Esophagus muscularis mucosa (tissue), 4 donors: ENCODE results near the gene REXO4.

Experiments
- EP300 ChIP-seq: sonication (generic); formaldehyde crosslinking; IDR thresholded peaks from one replicate; pipeline ENCODE4 v1.6.1; 2017; ENCODE audit warnings: antibody characterized with exemption
- POLR2A ChIP-seq: fragments of 450-650 bp; IDR thresholded peaks from one replicate; pipeline ENCODE4 v1.6.1; 2017; ENCODE audit warnings: antibody characterized with exemption, moderate library complexity, mild to moderate bottlenecking, low read depth
- POLR2AphosphoS5 ChIP-seq, 2 donors: sonication (generic); formaldehyde crosslinking; IDR thresholded peaks; one replicate each; pipeline ENCODE4 v1.6.1; 2017; ENCODE audit warnings: antibody characterized with exemption in 2 of 2
- TF ChIP-seq, protein P1 (sequence below), 3 experiments: fragments of 200-600 bp in 2 of 3; fragments of 450-650 bp in 1 of 3; sonication (generic) in 2 of 3; IDR thresholded peaks; one replicate each; pipeline ENCODE4 v1.5.1; 2017 to 2019; ENCODE audit warnings: antibody characterized with exemption in 3 of 3, mild to moderate bottlenecking in 2 of 3, moderate library complexity in 1 of 3

DNA sequence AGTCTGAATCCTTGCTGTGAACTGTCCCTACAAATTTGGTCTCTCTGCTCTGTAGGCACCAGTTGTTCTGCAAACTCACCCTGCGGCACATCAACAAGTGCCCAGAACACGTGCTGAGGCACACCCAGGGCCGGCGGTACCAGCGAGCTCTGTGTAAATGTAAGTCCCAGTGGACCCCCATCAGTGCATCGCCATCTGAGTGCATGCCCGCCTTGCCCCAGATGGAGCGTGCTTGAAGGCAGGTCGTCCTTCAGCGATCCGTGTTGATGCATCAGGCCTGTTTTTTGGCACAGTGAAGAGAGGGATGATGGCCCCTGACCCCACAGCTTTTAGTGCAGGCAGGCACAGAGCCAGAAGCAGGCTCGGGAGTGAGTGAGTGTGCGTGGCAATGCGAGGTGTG, 60.2 kb downstream of the REXO4 start:
- TF ChIP-seq, protein P1, sequence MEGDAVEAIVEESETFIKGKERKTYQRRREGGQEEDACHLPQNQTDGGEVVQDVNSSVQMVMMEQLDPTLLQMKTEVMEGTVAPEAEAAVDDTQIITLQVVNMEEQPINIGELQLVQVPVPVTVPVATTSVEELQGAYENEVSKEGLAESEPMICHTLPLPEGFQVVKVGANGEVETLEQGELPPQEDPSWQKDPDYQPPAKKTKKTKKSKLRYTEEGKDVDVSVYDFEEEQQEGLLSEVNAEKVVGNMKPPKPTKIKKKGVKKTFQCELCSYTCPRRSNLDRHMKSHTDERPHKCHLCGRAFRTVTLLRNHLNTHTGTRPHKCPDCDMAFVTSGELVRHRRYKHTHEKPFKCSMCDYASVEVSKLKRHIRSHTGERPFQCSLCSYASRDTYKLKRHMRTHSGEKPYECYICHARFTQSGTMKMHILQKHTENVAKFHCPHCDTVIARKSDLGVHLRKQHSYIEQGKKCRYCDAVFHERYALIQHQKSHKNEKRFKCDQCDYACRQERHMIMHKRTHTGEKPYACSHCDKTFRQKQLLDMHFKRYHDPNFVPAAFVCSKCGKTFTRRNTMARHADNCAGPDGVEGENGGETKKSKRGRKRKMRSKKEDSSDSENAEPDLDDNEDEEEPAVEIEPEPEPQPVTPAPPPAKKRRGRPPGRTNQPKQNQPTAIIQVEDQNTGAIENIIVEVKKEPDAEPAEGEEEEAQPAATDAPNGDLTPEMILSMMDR (IDR thresholded peaks at IDR 0.05) = no peak
- TF ChIP-seq POLR2A = no peak
- no peak for TF ChIP-seq POLR2AphosphoS5 (IDR thresholded peaks at IDR 0.05)
- TF ChIP-seq EP300 = no peak
